IPS DF 4.7 (cell line): ENCODE data around the gene AURKAIP1.

Experiments used
- DNase-seq: peaks from one replicate; pipeline ENCODE4 v3.0.0-alpha.2; 2013; ENCODE audit warnings: low spot score; ENCODE audit errors: extremely low read depth

AURKAIP1 gene

GRCh38 chr1:1333551-1334241 is 41.3 kb downstream of the AURKAIP1 start:
- DNase-seq: no peak

GRCh38 chr1:1332774-1333480 is 42.1 kb downstream of the AURKAIP1 start:
- DNase-seq: no peak

GRCh38 chr1:1332031-1332755 is 42.8 kb downstream of the AURKAIP1 start:
- DNase-seq: no peak

GRCh38 chr1:1331068-1331965 is 43.7 kb downstream of the AURKAIP1 start, which contains the start of gene TAS1R3:
Gene TAS1R3 (plus strand): TSS chr1:1331280. CDS start chr1:1331346, 66 bp downstream.
- no peak for DNase-seq

- DNase-seq: no peak
These were observed 44.5 kb downstream of the AURKAIP1 start for GRCh38 chr1:1330366-1331067.

GRCh38 chr1:1329304-1330210 is 45.5 kb downstream of the AURKAIP1 start:
- DNase-seq: no peak

- DNase-seq: no peak
These were observed 46.8 kb downstream of the AURKAIP1 start for GRCh38 chr1:1328254-1328653.

- DNase-seq: no peak
These were observed 47.7 kb downstream of the AURKAIP1 start for GRCh38 chr1:1327291-1327690.

GRCh38 chr1:1326075-1326605 is 48.9 kb downstream of the AURKAIP1 start:
- no peak for DNase-seq

GRCh38 chr1:1325288-1326074 is 49.5 kb downstream of the AURKAIP1 start:
- no peak for DNase-seq

- no peak for DNase-seq
These were observed 50.3 kb downstream of the AURKAIP1 start, which contains the start of the genes CPTP and INTS11 for GRCh38 chr1:1324524-1325287. Gene CPTP (plus strand): TSS chr1:1324802. CDS start chr1:1326911, 2,109 bp downstream. Gene INTS11 (minus strand): TSS chr1:1324660. CDS start chr1:1324608, 52 bp downstream.

GRCh38 chr1:1324084-1324523 is 50.9 kb downstream of the AURKAIP1 start:
- no peak for DNase-seq
